K562 (cell line): Measurements from ENCODE around the gene DIAPH1. TPM values are rescaled to one million over a fixed set of nuclear protein-coding genes. Genes with fewer than 3 reads are reported as not detected.

Experiments
- ARHGAP35 ChIP-seq: fragments of 450-650 bp; IDR thresholded peaks from 2 replicates; pipeline ENCODE4 v1.6.1; 2018; ENCODE audit not compliant: partially characterized antibody
- ETV6 ChIP-seq, 3 experiments: fragments of 150-350 bp in 1 of 3; sonication (generic) in 1 of 3; formaldehyde crosslinking in 1 of 3; IDR thresholded peaks; 2 replicates each; pipeline versions ENCODE4 v1.6.1 to v1.8.0; 2014 to 2022; ENCODE audit warnings: borderline replicate concordance in 2 of 3, low read depth in 2 of 3, antibody characterized with exemption in 1 of 3, low read length in 1 of 3, mild to moderate bottlenecking in 1 of 3, missing genetic modification reagents in 1 of 3
- HCFC1 ChIP-seq: IDR thresholded peaks from 2 replicates; pipeline ENCODE4 v1.6.1; 2012; ENCODE audit warnings: low read depth, low read length, improper control_type of control experiment
- HDGF ChIP-seq: fragments of 450-650 bp; IDR thresholded peaks from 2 replicates; pipeline ENCODE4 v1.6.1; 2016
- ZKSCAN3 ChIP-seq: fragments of 250-450 bp; sonication (Bioruptor Pico); IDR thresholded peaks from 2 replicates; pipeline ENCODE4 v1.4.0; 2020
- ZNF41 ChIP-seq: fragments of 250-450 bp; sonication (Bioruptor Pico); conservative IDR thresholded peaks from 2 replicates; pipeline ENCODE4 v1.4.0; 2020; ENCODE audit warnings: mild to moderate bottlenecking
- polyA plus RNA-seq, 8 experiments: library from polyadenylated mRNA; depleted of rRNA in 4 of 8; stranded (reverse) in 5 of 8; unstranded in 3 of 8; fragments of >200 nt; fragmentation: Nextera tagmentation in 2 of 8; fragmentation: Illumina TruSeq in 1 of 8; extraction: Ambion mirVana in 2 of 8; extraction: Trizol in 1 of 8; gene quantifications; 2 replicates each; pipeline versions ENCODE4 v1.2.1 to v1.2.3, GENCODE V29; 2011 to 2014; ENCODE audit warnings: inconsistent platforms in 1 of 8, missing spikeins in 1 of 8
- total RNA-seq, 7 experiments: library from RNA; depleted of rRNA in 6 of 7; stranded (reverse); fragments of >200 nt in 6 of 7; fragmentation: Illumina TruSeq in 2 of 7; extraction: Trizol in 2 of 7; gene quantifications; 2 replicates each; pipeline versions ENCODE4 v1.2.1 to v1.2.3, GENCODE V29; 2011 to 2021; ENCODE audit warnings: low replicate concordance in 1 of 7
- TF ChIP-seq, protein P1 (sequence below), 2 experiments: fragments of 450-650 bp; IDR thresholded peaks; 2 replicates each; pipeline ENCODE4 v1.6.1; 2016; ENCODE audit warnings: mild to moderate bottlenecking in 2 of 2, borderline replicate concordance in 1 of 2, low read depth in 1 of 2, moderate library complexity in 1 of 2
- TF ChIP-seq, protein P2 (sequence below): sonication (generic); formaldehyde crosslinking; IDR thresholded peaks from 2 replicates; pipeline ENCODE4 v1.4.0; 2020; ENCODE audit warnings: mild to moderate bottlenecking, missing genetic modification reagents
- TF ChIP-seq, protein P3 (sequence below): sonication (generic); formaldehyde crosslinking; IDR thresholded peaks from 2 replicates; pipeline ENCODE4 v1.8.0; 2022; ENCODE audit warnings: mild to moderate bottlenecking, low read depth, missing genetic modification reagents

Gene DIAPH1
- total and polyA plus RNA-seq, 9 of the 15 experiments (the other 6 are each of a cell fraction or from before 2014, with no cell fraction given) = 60.8 to 328 (median 97.8) TPM

DNA sequence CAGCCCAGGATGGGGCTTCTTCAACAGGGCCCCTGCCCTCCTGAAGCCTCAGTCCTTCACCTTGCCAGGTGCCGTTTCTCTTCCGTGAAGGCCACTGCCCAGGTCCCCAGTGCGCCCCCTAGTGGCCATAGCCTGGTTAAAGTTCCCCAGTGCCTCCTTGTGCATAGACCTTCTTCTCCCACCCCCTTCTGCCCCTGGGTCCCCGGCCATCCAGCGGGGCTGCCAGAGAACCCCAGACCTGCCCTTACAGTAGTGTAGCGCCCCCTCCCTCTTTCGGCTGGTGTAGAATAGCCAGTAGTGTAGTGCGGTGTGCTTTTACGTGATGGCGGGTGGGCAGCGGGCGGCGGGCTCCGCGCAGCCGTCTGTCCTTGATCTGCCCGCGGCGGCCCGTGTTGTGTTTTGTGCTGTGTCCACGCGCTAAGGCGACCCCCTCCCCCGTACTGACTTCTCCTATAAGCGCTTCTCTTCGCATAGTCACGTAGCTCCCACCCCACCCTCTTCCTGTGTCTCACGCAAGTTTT lies 106.3 kb downstream of the DIAPH1 start (continued):
- TF ChIP-seq, protein P1, sequence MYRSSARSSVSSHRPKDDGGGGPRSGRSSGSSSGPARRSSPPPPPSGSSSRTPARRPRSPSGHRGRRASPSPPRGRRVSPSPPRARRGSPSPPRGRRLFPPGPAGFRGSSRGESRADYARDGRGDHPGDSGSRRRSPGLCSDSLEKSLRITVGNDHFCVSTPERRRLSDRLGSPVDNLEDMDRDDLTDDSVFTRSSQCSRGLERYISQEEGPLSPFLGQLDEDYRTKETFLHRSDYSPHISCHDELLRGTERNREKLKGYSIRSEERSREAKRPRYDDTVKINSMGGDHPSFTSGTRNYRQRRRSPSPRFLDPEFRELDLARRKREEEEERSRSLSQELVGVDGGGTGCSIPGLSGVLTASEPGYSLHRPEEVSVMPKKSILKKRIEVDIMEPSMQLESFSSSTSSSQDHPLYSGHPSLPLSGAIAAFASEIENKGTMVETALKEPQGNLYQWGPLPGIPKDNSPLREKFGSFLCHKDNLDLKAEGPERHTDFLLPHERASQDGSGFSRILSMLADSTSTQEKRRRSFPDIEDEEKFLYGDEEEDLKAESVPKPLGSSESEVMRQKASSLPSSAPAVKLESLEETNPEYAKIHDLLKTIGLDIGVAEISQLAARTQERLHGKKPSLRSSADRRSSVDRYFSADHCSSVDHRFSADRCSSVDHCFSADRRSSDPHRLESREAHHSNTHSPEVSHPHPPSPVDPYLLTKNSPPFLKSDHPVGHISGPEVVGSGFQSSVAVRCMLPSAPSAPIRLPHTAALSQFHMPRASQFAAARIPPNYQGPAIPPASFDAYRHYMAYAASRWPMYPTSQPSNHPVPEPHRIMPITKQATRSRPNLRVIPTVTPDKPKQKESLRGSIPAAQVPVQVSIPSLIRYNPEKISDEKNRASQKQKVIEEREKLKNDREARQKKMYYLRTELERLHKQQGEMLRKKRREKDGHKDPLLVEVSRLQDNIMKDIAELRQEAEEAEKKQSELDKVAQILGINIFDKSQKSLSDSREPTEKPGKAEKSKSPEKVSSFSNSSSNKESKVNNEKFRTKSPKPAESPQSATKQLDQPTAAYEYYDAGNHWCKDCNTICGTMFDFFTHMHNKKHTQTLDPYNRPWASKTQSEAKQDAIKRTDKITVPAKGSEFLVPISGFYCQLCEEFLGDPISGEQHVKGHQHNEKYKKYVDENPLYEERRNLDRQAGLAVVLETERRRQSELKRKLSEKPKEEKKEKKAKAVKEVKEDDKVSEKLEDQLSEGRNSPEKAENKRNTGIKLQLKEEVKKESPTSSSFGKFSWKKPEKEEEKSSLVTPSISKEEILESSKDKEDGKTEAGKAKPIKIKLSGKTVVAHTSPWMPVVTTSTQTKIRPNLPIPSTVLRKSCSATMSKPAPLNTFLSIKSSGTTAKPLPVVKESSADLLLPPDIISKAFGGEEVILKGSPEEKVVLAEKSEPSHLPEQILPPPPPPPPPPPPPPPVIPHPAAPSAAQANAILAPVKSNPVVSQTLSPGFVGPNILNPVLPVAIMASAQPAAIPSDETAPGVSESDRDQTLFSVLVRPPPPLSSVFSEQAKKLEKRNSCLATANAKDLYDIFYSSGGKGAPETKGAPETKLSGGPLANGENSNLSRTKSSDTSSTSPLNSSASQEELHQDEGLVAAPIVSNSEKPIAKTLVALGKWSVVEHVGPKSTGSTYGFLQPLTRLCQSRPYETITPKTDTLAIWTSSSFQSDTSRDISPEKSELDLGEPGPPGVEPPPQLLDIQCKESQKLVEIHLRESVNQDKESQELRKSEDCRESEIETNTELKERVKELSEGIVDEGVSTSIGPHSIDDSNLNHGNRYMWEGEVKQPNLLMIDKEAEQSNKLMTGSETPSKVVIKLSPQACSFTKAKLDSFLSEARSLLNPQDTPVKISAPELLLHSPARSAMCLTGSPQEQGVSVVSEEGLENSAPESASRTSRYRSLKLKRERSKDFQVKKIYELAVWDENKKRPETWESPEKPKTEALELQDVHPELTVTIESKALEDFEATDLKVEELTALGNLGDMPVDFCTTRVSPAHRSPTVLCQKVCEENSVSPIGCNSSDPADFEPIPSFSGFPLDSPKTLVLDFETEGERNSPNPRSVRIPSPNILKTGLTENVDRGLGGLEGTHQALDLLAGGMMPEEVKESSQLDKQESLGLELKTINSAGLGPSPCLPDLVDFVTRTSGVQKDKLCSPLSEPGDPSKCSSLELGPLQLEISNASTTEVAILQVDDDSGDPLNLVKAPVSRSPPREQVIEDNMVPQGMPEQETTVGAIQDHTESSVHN (IDR thresholded peaks at IDR 0.05; ENCODE audit: borderline replicate concordance in 1 of 2, low read depth in 1 of 2) = no peak
- TF ChIP-seq, protein P2, sequence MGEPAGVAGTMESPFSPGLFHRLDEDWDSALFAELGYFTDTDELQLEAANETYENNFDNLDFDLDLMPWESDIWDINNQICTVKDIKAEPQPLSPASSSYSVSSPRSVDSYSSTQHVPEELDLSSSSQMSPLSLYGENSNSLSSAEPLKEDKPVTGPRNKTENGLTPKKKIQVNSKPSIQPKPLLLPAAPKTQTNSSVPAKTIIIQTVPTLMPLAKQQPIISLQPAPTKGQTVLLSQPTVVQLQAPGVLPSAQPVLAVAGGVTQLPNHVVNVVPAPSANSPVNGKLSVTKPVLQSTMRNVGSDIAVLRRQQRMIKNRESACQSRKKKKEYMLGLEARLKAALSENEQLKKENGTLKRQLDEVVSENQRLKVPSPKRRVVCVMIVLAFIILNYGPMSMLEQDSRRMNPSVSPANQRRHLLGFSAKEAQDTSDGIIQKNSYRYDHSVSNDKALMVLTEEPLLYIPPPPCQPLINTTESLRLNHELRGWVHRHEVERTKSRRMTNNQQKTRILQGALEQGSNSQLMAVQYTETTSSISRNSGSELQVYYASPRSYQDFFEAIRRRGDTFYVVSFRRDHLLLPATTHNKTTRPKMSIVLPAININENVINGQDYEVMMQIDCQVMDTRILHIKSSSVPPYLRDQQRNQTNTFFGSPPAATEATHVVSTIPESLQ = no peak
- no peak for TF ChIP-seq ZNF41
- TF ChIP-seq ZKSCAN3 = no peak
- no peak for TF ChIP-seq HDGF
- TF ChIP-seq, protein P3, sequence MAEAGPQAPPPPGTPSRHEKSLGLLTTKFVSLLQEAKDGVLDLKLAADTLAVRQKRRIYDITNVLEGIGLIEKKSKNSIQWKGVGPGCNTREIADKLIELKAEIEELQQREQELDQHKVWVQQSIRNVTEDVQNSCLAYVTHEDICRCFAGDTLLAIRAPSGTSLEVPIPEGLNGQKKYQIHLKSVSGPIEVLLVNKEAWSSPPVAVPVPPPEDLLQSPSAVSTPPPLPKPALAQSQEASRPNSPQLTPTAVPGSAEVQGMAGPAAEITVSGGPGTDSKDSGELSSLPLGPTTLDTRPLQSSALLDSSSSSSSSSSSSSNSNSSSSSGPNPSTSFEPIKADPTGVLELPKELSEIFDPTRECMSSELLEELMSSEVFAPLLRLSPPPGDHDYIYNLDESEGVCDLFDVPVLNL (CRISPR knock-in tag) = no peak
- no peak for TF ChIP-seq HCFC1
- TF ChIP-seq ETV6 (IDR thresholded peaks at IDR 0.05; ENCODE audit: borderline replicate concordance in 1 of 2, low read depth in 2 of 2, low read length in 1 of 2) = no peak
- TF ChIP-seq ETV6 (CRISPR knock-in tag; IDR thresholded peaks at IDR 0.05; ENCODE audit: borderline replicate concordance) = no peak
- TF ChIP-seq ARHGAP35 = no peak
